HPDE6-E6E7 (cell line): ENCODE results near the gene C16orf86.

ENCODE experiments used
- DNase-seq: peaks from one replicate; pipeline ENCODE4 v3.0.0; 2011; ENCODE audit warnings: missing footprints; ENCODE audit errors: extremely low spot score

The C16orf86 gene

GRCh38 chr16:67667453-67667816, 821 bp downstream of the C16orf86 start:
- no peak for DNase-seq

DNA sequence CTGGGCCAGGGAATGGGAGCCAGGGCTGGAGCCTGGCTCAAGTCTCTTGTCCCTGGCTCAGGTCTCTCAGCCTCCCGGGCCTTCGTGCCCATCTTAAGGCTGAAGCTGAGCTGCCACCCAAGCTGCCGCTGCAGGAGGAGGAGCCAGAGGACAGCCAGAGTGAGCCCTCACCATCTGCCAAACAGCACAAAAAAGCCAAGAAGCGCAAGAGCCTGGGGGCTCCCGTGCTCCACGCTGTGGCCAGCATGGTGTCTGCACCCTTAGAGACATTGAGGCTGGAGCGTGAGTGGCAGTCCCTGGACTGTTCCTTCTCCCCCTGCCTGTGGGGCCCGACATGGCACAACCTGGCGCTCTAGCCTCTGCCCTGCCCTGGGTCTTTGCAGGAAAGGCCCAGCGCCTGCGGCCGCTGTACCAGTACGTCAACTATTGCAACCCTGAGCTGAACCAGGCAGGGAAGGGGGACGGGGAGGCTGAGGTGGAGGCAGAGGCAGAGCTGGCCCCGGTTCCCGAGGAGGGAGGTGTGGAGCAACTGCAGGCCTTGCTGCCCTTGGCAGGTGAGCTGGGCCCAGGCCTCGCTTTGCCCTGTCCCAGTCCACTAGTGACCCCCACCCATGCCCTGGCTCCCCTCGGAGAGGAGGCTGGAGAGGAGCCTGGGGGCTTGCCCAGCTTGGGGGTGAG, 1.3 kb downstream of the C16orf86 start:
- DNase-seq, result peak; percentile 99

DNA sequence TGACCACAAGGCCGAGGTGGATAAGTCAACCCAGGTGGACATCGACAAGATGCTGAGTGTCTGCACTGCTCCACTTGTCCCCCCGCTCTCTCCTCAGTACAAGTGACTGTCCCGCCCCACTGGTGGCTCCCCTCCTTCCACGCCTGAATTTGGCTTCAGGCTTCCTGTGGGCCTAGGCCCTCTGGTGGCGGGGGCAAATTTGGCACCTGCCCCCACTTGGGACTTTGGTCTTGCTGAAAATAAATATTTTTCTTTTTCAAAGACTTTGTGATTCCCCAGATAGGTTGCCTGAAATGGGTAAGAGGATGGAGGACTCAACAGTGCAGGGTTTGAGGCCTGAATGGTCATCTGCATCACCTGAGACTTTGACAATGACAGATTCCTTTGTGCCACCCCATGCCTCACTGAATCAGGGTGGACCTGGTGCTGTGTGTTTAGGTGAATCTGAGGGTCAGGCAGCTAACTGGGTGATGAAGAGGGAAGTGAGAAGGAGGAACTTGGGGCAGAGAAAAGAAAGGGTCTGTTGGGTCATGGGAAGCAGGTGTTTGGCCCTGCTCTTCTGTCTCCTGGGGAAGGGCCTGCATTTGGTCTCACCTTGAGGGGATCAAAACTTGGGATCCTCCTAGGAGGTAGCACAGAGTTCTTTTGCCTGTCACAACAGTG, 2.0 kb downstream of the C16orf86 start:
- DNase-seq, result no peak

DNA sequence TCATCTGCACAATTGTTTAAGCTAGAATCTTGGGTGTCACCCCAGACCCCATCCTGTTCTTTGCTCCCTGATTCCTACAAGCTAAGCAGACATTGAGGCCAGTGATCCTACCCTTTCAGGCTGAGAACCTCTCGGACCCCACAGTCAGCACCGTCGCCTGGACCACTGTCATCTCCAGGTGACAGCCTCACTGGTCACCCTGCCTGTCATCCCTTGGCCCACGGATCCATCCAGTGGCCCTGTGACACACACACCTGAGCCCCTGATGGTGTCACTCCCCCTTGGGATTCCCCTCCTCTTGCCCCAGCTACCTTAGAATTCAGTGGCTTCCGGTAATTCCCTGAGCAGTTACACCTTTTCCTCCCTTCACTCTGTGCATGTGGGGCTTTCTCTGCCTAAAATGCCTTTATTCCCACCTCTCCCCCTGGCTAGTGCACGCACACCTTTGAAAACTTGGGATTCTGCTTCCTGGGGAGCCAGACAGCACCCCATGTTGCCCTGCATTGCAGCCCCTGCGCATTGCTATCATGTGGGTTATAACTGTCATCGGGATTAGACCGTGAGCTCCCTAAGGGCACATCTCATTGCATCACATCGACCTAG, 3.0 kb downstream of the C16orf86 start:
- no peak for DNase-seq

DNA sequence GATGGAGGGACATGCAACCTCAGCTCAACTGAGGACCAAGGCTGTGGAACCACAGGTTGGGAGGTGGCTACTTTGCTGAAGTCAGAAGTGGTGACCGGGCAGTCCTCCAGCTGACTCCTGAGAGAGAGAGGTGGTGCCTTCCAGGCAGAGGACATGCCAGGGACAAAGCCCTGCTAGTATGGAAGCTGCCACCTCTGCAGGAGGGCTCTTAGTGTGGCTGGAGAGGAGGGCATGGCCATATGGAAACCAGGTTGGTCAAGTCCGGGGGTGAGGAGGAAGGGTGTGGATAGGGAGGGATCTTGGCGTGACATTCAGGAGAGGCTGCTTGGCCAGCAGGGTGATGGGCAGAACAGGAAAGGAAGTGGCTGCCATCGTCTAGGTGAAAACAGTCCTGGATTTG, 5.7 kb downstream of the C16orf86 start:
- no peak for DNase-seq

- DNase-seq, result peak; percentile 79
Measured at GRCh38 chr16:67672739-67673662, 6.4 kb downstream of the C16orf86 start.

- no peak for DNase-seq
Measured at GRCh38 chr16:67673712-67674580, 7.3 kb downstream of the C16orf86 start.

DNA sequence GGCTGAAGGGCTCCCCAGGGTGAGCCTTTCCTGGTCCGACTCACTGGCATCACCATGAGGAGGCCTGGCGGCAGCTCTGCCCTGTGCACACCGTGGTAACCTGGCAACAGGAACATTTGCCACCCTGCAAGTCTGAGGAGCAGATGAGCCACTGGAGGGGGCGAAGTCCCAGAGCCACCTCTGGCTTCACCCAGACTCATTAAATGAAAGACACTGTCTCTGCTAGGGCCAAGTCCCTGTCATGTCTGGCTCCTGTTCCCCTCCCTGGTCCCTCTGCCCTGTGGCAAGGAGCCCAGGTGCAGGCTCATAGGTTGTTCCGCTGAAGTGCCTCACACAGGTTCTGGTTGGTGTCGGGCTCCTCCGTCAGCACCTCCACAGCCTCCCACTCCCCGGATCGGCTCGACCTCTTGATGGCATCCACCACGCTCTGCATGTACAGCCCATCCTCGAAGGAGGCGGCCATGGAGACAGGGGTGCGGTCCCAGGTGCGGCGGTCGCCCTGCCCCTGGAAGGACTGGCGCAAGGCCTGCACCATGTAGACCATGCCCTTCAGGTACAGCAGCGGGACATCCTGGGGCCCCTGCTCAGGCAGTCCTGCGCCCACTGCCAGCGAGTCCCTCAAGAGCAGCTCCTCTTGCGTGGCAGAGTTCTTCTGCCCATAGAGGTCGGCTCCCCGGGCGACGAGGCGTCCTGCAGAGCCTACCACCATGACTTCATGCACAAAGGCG, 8.4 kb downstream of the C16orf86 start:
- DNase-seq, result no peak

DNA sequence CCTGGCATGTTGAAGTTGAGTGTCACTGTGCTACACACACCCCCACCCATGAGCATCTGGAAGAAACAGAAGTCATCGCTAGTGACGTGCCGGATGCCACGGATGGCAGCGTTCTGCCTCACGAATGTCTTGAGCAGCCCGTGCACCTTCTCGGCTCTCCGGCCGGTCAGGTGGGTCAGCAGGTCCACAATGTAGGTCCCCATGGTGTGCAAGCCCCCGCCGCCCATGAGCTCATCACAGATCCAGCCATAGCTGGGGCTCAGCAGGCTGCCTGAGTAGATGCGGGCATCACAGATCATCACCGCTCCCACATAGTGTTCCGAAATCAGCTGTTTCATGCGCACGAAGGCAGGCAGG, 8.9 kb downstream of the C16orf86 start:
- no peak for DNase-seq

- DNase-seq, result no peak
Measured at GRCh38 chr16:67675999-67676398, 9.4 kb downstream of the C16orf86 start.

DNA sequence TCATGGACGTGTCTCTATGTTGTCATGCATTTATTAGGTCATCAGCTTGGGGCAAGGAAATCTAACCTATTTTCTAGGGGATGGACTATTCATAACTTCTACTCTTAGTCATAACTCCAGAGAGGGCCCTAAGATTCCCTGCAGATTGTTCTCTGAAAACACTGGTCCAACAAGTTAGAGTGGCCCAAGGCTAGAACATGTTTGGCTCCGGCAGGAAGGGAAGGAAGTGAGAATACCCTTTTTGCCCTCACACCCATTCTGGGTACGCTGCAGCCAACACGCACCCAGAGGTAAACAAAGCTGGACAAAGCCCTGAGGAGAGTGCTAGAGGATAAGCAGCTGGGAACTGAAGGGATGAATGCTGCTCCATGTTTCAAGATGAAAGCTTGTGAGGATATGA, 9.9 kb downstream of the C16orf86 start:
- DNase-seq, result peak; percentile 77

GRCh38 chr16:67676939-67677338, 10.3 kb downstream of the C16orf86 start:
- DNase-seq, result no peak

GRCh38 chr16:67677712-67678111, 11.1 kb downstream of the C16orf86 start:
- no peak for DNase-seq

DNA sequence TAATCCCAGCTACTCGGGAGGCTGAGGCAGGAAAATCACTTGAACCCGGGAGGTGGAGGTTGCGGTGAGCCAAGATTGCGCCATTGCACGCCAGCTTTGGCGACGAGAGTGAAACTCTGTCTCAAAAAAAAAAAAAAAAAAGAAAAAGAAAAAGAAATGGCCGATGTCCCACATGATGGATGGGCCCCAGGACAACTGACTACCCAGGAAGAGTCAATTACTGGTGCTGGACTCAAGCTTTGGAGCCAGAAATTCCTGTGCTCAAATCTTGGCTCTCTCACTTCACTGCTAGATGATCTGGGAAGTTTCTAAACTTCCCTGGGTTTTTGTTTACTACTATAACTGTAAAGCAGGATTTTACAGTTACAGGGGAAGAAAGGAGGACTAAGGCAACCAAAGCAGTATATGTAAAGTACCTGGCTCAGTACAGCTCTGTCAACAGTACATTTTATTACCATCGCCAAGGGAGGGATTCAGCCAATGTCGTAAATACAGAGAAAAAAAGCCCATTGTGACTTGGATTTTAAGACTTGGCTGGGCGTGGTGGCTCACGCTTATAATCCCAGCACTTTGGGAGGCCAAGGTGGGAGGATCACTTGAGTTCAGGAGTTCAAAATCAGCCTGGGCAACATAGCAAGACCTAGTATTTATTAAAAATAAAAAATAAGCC, 11.9 kb downstream of the C16orf86 start:
- no peak for DNase-seq

- DNase-seq, result no peak
Measured at GRCh38 chr16:67679935-67680897, 13.6 kb downstream of the C16orf86 start.

DNA sequence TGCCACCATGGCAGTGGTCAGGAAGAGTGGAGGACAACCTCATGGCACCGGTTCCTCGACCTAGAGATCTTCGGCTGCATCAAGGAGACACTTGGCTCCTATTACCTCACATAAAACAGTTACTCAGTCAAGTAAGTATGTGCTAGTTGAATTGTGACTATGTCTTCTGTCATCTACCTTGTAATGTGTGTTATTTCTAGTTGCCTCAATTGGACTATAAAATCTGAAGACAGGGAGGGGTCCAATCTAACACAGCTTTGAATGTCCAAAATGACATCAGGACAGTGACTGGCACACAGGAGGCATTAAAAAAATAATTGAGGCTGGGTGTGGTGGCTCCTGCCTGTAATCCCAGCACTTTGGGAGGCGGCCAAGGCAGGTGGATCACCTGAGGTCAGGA, 17.2 kb downstream of the C16orf86 start:
- DNase-seq, result no peak

- DNase-seq, result no peak
Measured at GRCh38 chr16:67685388-67686112, 18.9 kb downstream of the C16orf86 start.
